Measurements from ENCODE around the gene INPP1. TPM values are rescaled to one million over a fixed set of nuclear protein-coding genes. Genes with fewer than 3 reads are reported as not detected.
A peak's percentile ranks its signal among the peaks of the same experiment; 100 is the strongest.
"Not testable (repeated sequence)": the region's sequence is repeated elsewhere in the genome, so short reads cannot be mapped to it uniquely, and the experiment has no call there.

The INPP1 gene
- total RNA-seq, 1 donor from 2014 or later: 7.9 TPM

DNA sequence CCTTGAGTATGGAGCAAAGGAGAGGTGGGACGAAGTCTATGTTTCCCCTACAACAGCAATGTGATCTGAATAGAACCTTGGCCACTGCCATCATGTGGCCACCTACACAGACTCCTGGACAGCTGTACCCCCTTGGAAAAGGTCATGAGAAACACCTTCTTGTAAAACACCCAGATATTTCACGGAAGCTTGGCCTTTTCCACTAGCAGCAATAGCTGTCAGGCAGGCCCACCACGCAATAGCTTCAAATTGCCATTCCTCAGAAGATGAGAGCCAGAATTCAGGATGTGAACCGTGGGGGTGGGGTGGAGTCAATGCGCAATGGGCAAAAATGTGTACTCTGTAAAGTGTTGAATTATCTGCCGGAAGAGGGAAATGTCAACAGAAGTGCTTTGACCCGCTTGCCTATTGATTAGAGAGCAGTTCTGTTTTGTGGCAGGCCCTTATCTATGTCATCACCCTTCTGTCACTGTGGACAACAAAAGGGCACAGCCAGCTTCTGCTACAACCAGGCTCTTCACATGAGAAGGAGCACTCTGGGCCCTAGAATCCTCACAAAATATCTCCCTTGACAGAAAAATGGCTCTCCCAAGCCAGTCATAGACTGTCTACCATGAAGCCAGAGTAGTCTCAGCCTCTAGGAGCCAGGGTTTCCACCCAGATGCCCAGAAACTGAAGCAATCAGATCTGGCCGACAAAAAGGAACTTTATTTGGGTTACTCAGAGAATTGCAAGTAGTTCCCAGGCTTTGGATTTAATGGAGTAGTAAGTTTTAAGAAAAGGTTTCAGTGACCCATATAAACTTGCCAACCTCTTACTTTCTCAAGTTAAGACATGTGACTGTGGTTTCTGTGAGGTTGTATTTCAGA, 9.5 kb downstream of the INPP1 start:
- DNase-seq (ENCODE audit: low read depth) (peak; percentile 79), FAIRE-seq (peak; percentile 88)
- H3K27me3 ChIP-seq (ENCODE audit: control insufficient read depth, insufficient read depth, low read length): no peaks in the 10 kb centered on the region
- H3K36me3 ChIP-seq (ENCODE audit: control insufficient read depth, insufficient read depth, low read length): no peaks in the 10 kb centered on the region
- TF ChIP-seq, protein P1, sequence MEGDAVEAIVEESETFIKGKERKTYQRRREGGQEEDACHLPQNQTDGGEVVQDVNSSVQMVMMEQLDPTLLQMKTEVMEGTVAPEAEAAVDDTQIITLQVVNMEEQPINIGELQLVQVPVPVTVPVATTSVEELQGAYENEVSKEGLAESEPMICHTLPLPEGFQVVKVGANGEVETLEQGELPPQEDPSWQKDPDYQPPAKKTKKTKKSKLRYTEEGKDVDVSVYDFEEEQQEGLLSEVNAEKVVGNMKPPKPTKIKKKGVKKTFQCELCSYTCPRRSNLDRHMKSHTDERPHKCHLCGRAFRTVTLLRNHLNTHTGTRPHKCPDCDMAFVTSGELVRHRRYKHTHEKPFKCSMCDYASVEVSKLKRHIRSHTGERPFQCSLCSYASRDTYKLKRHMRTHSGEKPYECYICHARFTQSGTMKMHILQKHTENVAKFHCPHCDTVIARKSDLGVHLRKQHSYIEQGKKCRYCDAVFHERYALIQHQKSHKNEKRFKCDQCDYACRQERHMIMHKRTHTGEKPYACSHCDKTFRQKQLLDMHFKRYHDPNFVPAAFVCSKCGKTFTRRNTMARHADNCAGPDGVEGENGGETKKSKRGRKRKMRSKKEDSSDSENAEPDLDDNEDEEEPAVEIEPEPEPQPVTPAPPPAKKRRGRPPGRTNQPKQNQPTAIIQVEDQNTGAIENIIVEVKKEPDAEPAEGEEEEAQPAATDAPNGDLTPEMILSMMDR (IDR thresholded peaks at IDR 0.05; ENCODE audit: insufficient read depth, low read length, severe bottlenecking): no peak
- no peak overlapping the region for H3K4me3 ChIP-seq (ENCODE audit: low read depth, low read length)

DNA sequence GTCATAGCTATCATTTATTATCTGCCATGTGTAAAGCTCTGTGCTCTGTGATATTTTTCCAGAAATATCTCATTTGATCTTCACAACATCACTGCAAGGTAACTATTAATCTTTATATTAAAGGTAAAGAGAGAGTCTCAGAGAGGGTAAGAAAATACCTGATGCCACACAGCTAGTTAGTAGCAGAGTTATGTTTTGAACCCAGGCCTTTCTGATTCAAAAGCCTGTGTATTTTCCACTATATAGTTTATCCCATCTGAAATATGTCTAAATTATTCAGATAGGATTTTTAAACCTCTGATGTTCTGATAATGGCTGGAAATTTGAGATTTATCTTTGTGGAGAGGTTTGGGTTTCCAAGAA, 10.1 kb downstream of the INPP1 start:
- FAIRE-seq: no peak
- H3K4me3 ChIP-seq (ENCODE audit: low read depth, low read length): no peak overlapping the region

DNA sequence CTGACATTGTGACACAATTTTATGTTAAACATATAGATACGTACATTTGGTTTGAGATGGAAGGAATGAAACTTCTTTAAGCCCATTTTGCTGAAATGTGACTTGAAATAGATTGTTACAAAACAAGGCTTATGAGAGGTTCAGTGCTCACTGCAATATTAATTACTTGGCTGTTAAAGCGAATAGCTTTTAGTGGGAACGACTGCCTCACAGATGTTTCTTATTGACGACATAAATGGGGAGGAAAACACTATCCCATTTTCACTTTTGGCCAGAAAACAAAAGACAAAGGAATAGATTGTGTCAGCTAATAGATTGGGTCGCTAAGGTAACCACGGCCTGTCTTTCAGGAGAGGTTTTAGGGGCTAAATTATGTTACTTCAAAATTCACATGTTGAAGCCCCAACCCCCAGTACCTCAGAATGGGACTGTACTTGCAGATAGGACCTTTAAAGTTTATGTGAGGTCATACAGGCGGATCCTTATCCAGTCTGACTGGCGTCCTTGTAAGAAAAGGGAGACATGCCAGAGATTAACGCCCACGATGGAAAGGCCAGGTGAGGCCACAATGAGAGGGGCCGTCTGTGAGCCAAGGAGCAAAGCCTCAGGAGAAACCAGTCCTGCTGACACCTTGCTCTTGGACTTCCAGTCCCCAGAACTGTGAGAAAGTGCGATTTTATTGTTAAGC, 10.8 kb downstream of the INPP1 start:
- FAIRE-seq (no peak), DNase-seq (ENCODE audit: low read depth) (no peak)
- TF ChIP-seq, protein P1 (IDR thresholded peaks at IDR 0.05; ENCODE audit: insufficient read depth, low read length, severe bottlenecking): no peak
- Histone ChIP-seq H3K4me3 (ENCODE audit: low read depth, low read length) (no peak overlapping the region), H3K27me3 (ENCODE audit: control insufficient read depth, insufficient read depth, low read length) (no peaks in the 10 kb centered on the region), H3K36me3 (ENCODE audit: control insufficient read depth, insufficient read depth, low read length) (no peaks in the 10 kb centered on the region)

More for the DNA sequence above, 10.1 kb downstream of the INPP1 start:
- Histone ChIP-seq H3K27me3 (ENCODE audit: control insufficient read depth, insufficient read depth, low read length) (no peaks in the 10 kb centered on the region), H3K36me3 (ENCODE audit: control insufficient read depth, insufficient read depth, low read length) (no peaks in the 10 kb centered on the region)
- TF ChIP-seq, protein P1 (IDR thresholded peaks at IDR 0.05; ENCODE audit: insufficient read depth, low read length, severe bottlenecking): no peak
- no peak for DNase-seq (ENCODE audit: low read depth)

DNA sequence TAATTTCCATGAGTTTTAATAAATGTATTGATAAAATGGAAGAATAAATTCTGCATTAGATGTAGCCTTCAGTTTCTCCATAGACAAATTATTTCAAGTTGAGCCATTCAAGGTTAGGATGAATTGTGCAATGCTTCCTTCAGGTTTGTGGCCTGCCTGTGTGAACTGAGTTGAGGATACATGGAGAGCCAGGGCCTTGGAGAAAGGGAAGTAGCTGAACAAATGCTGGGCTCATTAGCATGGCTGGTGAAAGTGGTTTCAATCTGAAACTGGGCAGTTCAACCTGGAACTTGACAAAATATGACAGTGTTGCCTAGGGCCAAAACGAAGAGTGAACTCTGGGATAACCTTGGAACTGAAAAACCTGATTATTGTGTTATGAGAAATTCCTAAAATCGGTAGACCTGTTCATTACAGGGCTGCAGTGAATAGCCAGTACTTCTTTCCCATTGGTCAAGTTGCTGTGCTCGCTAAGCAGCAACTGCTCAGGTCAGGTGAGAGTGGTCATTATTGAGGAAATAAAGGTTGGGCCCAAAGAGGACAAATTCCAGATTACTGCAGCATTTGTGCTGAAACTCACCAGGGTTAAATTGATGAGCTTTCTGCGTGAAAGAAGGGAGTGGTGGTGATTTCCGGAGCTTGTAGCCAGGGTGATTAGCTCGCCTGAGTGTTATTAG, 12.7 kb downstream of the INPP1 start:
- Histone ChIP-seq H3K4me3 (ENCODE audit: low read depth, low read length) (no peak overlapping the region), H3K36me3 (ENCODE audit: control insufficient read depth, insufficient read depth, low read length) (no peaks in the 10 kb centered on the region), H3K27me3 (ENCODE audit: control insufficient read depth, insufficient read depth, low read length) (no peaks in the 10 kb centered on the region)
- TF ChIP-seq, protein P1 (IDR thresholded peaks at IDR 0.05; ENCODE audit: insufficient read depth, low read length, severe bottlenecking): no peak
- FAIRE-seq: no peak
- peak; percentile 60 for DNase-seq (ENCODE audit: low read depth)

DNA sequence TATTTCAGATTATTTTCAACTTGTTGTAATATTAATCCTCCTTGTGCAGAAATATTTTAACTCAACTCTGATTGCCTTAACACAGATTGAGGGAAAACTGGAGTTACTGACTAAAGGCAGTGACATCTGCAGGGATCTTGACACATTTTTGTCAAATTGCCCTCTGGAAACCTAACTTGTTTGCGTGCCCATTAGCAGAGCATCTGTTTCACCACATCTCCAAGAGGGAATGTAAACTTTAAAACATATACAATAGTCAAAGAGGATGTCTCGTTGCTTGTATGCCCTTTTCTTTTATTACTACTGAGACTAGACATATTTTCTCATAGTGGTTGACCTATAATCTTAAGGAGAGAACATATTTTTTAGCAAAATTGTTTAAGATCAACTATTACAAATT, 14.2 kb downstream of the INPP1 start:
- H3K4me3 ChIP-seq (ENCODE audit: low read depth, low read length): no peak overlapping the region
- DNase-seq (ENCODE audit: low read depth): no peak
- no peaks in the 10 kb centered on the region for H3K36me3 ChIP-seq (ENCODE audit: control insufficient read depth, insufficient read depth, low read length)
- TF ChIP-seq, protein P1 (IDR thresholded peaks at IDR 0.05; ENCODE audit: insufficient read depth, low read length, severe bottlenecking): no peak
- H3K27me3 ChIP-seq (ENCODE audit: control insufficient read depth, insufficient read depth, low read length): no peaks in the 10 kb centered on the region
- FAIRE-seq: no peak

DNA sequence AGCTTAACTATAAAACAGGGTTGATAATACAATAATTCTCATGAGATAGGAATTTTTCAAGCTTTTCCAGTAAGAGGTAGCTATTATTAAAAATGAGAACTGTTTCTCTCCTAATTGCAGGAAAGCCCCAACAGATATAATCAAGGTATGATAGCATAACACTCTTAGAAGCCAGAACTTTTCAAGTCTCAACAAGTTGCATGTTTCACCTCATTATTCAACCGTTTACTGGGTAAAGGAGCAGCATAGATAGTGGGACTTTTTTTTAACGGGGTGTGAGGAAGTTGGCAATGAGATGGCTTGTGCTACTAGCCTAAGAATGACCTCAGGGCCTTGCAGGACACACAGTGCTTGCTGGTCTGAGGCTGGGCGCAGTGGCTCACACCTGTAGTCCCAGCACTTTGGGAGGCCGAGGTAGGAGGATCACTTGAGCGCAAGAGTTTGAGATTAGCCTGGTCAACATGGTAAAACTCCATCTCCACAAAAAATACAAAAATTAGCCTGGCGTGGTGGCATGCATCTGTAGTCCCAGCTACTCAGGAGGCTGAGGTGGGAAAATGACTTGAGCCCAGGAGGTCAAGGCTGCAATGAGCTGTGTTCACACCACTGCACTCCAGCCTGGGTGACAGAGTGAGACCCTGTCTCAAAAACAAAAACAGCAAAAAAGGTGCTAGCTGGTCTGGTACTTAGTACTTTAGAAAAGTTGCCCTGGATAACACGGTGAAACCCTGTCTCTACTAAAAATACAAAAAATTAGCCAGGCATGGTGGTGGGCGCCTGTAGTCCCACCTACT, 15.5 kb downstream of the INPP1 start:
- H3K4me3 ChIP-seq (ENCODE audit: low read depth, low read length); FAIRE-seq; H3K27me3 ChIP-seq (ENCODE audit: control insufficient read depth, insufficient read depth, low read length); H3K36me3 ChIP-seq (ENCODE audit: control insufficient read depth, insufficient read depth, low read length): not testable (repeated sequence)
- DNase-seq (ENCODE audit: low read depth): peak; percentile 96
